ENCODE results near the gene NEURL3. TPM values are rescaled to one million over a fixed set of nuclear protein-coding genes. Genes with fewer than 3 reads are reported as not detected.

Gene NEURL3
- total RNA-seq, 2 experiments from 2014 or later = 0.48 to 0.57 TPM

DNA sequence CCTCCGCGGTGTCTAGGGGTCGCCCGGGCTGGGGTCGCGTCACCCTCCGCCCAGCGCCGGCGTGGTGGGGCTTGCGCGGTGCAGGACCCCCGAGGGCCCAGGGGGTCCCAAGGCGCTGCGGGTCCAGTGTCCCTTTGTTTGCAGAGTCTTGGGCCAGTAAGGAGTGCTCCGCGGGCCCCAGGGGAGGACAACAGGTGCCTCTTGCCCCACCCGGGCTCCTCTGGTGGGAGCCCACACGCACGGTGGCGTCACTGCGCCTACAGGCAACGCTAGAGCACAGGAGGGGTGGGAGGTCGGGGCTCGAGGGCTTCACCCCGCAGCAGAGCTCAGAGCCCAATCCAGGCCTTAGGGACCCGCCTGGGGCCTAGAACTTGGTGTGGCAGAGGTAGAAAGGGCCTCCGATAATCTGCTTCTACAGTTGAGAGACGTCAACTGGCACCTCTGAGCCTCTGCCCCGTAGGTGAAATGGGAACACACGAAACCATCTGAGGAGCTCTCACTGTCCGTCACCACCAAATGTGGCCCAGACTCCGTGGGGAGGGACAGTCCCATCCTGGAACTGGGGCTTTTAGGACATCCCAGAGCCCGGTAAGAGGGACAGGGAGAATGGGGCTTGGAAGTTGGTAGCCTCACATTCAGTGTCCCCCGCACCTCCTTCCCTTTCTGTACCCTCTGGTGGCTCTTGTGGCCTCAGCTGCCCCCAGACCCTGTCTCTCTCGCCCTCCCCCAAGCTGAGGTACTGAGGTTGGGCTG is 32.8 kb upstream of the NEURL3 start:
- H3K36me3 Mint-ChIP-seq (ENCODE audit: low read depth) = peaks cover 54% of the 10 kb centered on the region
- CTCF ChIA-PET = interaction anchor here (1.0 to 9.3 kb wide), 6 partner anchors 9 to 217 kb away, joined by 3 to 71 read pairs (median 5); no protein-coding TSS in a partner anchor
- peak overlapping the region; percentile 99 for H3K27ac Mint-ChIP-seq
- no peaks in the 10 kb centered on the region for H3K9me3 Mint-ChIP-seq
- peak; percentile 51 for DNase-seq
- intact Hi-C loops (cut with micrococcal nuclease) = loop anchor here (1.0 to 5.0 kb wide), 8 partner anchors 8 to 424 kb away; partner anchors contain the start of genes CIAO1, KANSL3, STARD7 and TMEM127
- peak overlapping the region; percentile 96 for H3K4me3 Mint-ChIP-seq
- H3K27me3 Mint-ChIP-seq (ENCODE audit: low read depth) = no peaks in the 10 kb centered on the region
- H3K4me1 Mint-ChIP-seq (ENCODE audit: low read depth) = peaks cover 60% of the 10 kb centered on the region

DNA sequence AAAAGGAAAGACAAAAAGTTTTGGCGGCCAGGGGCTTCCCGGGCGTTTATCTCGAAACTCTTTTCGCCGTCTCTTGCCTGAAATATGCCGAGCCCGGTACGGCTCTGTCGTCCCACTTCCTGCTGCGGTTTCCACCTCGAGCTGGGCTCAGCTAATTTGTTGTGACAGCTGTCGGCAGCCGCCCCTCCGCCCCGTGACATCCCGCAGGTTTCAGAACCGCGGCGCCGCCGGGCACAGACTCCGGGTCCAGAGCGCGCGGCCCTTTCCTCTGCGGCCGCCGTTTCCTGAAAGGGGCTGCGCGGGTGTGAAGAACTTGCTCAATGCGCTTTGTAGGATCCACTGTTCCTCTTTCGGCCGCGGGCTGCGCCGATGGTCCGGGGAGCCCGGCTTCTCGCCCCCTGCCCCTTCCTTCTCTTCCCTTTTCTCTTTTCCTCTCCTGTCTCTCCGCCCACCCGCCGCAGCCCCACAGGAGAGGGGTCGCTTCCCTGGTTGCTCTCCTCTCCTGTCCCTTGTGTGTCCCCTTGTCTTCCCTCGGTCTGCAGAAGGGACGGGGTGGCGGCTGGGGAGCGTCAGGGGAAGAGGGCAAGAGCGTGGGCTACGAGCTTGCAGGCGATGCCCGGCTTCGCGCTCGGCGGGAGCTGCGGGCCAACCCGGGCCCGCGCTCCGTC is 32.0 kb upstream of the NEURL3 start:
- CTCF ChIA-PET = interaction anchor here (1.0 to 9.3 kb wide), 4 partner anchors 9 to 216 kb away, joined by 3 to 71 read pairs (median 30); no protein-coding TSS in a partner anchor
- Mint-ChIP-seq H3K9me3 (no peaks in the 10 kb centered on the region), H3K27me3 (ENCODE audit: low read depth) (no peaks in the 10 kb centered on the region), H3K4me1 (ENCODE audit: low read depth) (peaks cover 60% of the 10 kb centered on the region), H3K36me3 (ENCODE audit: low read depth) (peaks cover 47% of the 10 kb centered on the region), H3K27ac (peak overlapping the region; percentile 99), H3K4me3 (peak overlapping the region; percentile 96)
- intact Hi-C loops (cut with micrococcal nuclease) = loop anchor here (2.0 to 5.0 kb wide), 4 partner anchors 100 to 425 kb away; partner anchors contain the start of genes CIAO1, KANSL3, STARD7 and TMEM127
- peak; percentile 94 for DNase-seq

DNA sequence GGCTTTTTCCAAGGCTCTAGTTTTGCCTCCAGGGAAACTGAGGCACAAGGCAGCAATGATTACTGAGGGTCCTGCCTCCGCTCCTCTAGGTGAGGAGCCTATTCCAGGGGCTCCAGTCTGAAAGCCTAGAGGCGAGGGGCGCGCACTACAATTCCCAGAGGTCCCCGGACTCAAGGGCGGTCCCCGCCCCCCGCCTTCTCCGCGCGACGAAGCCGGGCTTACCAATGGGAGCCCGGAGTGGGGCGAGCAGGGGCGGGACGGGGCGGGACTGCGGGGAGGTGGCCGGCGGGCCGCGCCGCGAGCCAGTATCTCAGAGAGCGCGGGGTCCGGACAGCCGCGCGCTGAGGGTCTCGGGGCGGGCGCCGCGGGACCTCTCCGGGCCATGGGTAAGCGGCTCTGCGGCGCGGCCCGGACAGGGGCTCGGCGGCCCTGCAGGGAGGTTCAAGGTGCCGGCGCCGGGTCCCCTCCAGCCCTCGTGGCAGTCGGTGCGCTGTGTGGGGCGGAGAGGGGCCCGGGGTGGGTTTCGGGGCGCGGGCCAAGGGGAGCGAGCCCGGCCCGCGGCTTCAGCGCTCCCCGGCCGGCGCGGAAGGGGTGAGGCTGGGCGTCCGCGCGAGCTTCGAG is 31.4 kb upstream of the NEURL3 start, which contains the start of gene ARID5A:
TSS of gene ARID5A (plus strand) at position 308 of the 621 bp plus-strand sequence. CDS start at position 383, 75 bp downstream.
- peaks cover 60% of the 10 kb centered on the region for H3K4me1 Mint-ChIP-seq (ENCODE audit: low read depth)

DNA sequence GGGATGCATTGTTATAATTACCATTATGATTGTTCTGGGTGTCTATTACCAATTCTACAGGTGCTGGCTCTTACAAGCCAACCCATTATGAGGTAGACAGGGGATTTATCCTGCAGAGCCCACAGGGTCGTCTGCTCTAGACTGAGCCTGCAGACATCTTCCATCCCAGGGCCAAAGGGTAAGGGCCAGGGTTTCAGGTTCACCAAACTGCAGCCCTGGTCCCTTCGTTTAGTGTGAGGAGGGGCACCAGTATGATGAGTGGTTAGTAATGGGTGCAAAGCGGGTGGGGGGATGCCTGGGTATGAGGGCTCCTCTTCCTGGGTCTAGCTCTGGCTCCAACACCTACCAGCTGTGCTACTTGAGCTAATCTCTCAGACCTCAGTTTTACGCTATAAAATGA is 30.2 kb upstream of the NEURL3 start:
- CTCF ChIA-PET = interaction anchor here (1.1 to 3.1 kb wide), 2 partner anchors 19 to 23 kb away, joined by 3 to 18 read pairs; no protein-coding TSS in a partner anchor
- H3K27me3 Mint-ChIP-seq (ENCODE audit: low read depth) = no peaks in the 10 kb centered on the region
- peaks cover 65% of the 10 kb centered on the region for H3K4me1 Mint-ChIP-seq (ENCODE audit: low read depth)
- peak overlapping the region; percentile 61 for H3K27ac Mint-ChIP-seq
- intact Hi-C loops (cut with micrococcal nuclease) = loop anchor here (5.0 kb wide), 3 partner anchors 102 to 427 kb away; partner anchors contain the start of genes CIAO1, KANSL3 and TMEM127
- no peaks in the 10 kb centered on the region for H3K9me3 Mint-ChIP-seq
- no peak overlapping the region for H3K4me3 Mint-ChIP-seq
- peaks cover 33% of the 10 kb centered on the region for H3K36me3 Mint-ChIP-seq (ENCODE audit: low read depth)
- DNase-seq = no peak

More for the DNA sequence above, 31.4 kb upstream of the NEURL3 start, which contains the start of gene ARID5A:
- H3K9me3 Mint-ChIP-seq = no peaks in the 10 kb centered on the region
- H3K27ac Mint-ChIP-seq = peak within 1 kb of the TSS; percentile 99
- CTCF ChIA-PET = interaction anchor here (1.0 to 9.3 kb wide), 4 partner anchors 8 to 215 kb away, joined by 3 to 71 read pairs (median 30); no protein-coding TSS in a partner anchor
- H3K4me3 Mint-ChIP-seq = peak within 1 kb of the TSS; percentile 96
- peak; percentile 96 for DNase-seq
- H3K36me3 Mint-ChIP-seq (ENCODE audit: low read depth) = peaks cover 42% of the 10 kb centered on the region
- intact Hi-C loops (cut with micrococcal nuclease) = loop anchor here (1.0 to 5.0 kb wide), 7 partner anchors 8 to 426 kb away; partner anchors contain the start of genes CIAO1, CNNM4, KANSL3 and STARD7
- no peaks in the 10 kb centered on the region for H3K27me3 Mint-ChIP-seq (ENCODE audit: low read depth)

DNA sequence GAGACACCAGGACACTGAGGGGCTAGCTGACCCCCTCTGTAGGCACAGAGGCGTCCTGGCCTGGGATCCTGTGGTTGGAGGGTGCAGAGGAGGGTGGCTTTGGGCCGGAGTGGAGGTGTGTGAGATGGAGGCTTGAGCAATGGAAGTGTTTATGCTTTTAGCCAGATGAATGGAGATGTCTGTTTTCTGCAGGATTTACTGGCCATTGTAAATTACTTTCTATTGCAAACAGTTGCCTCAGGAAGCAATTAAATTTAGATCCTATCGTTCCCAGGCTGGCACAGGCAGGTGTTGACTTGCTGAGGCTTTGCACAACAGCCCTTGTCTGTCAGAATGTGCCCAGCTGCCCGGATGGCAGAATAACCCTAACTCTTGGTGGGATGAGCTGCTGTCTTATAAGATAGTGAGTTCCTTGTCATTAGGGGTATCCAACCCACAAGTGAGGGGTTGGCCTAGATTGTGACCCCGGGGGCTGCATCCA is 29.6 kb upstream of the NEURL3 start:
- Mint-ChIP-seq H3K4me1 (ENCODE audit: low read depth) (peaks cover 65% of the 10 kb centered on the region), H3K4me3 (no peak overlapping the region), H3K27ac (no peak overlapping the region), H3K9me3 (no peaks in the 10 kb centered on the region), H3K27me3 (ENCODE audit: low read depth) (no peaks in the 10 kb centered on the region), H3K36me3 (ENCODE audit: low read depth) (peaks cover 27% of the 10 kb centered on the region)
- DNase-seq = no peak
- CTCF ChIA-PET = interaction anchor here (3.1 kb wide), 1 partner anchor 20 kb away, joined by 18 read pairs; no protein-coding TSS in a partner anchor
- intact Hi-C loops (cut with micrococcal nuclease) = loop anchor here (5.0 kb wide), 4 partner anchors 103 to 1128 kb away; partner anchors contain the start of genes ACTR1B, CIAO1, KANSL3 and TMEM127

DNA sequence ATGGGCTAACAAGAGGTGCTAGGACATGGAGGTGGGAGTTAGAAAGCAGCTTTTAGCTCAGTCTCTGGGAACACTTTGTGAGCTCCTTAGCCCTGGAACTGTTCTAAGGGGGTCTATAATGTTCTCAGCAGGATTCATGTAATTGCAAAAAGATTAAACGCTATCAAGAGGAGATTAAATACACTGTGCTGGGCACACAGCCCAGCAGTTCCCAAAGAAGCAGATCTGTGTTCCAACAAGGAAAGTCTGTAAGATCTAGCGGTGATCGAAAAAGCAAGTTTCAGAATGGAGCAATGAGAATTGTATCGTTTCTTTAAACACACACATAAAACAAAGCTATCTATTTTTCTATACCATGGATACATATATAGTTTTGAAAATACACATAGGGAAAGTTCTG is 29.0 kb upstream of the NEURL3 start:
- Mint-ChIP-seq H3K27me3 (ENCODE audit: low read depth) (no peaks in the 10 kb centered on the region), H3K4me1 (ENCODE audit: low read depth) (peaks cover 65% of the 10 kb centered on the region), H3K27ac (no peak overlapping the region), H3K36me3 (ENCODE audit: low read depth) (peaks cover 21% of the 10 kb centered on the region), H3K9me3 (no peaks in the 10 kb centered on the region), H3K4me3 (no peak overlapping the region)
- CTCF ChIA-PET = interaction anchor here (0.5 to 4.1 kb wide), 4 partner anchors 8 to 127 kb away, joined by 3 to 18 read pairs (median 10); no protein-coding TSS in a partner anchor
- no peak for DNase-seq
- intact Hi-C loops (cut with micrococcal nuclease) = loop anchor here (5.0 kb wide), 1 partner anchor 1128 kb away; the partner anchor contains the start of gene ACTR1B

DNA sequence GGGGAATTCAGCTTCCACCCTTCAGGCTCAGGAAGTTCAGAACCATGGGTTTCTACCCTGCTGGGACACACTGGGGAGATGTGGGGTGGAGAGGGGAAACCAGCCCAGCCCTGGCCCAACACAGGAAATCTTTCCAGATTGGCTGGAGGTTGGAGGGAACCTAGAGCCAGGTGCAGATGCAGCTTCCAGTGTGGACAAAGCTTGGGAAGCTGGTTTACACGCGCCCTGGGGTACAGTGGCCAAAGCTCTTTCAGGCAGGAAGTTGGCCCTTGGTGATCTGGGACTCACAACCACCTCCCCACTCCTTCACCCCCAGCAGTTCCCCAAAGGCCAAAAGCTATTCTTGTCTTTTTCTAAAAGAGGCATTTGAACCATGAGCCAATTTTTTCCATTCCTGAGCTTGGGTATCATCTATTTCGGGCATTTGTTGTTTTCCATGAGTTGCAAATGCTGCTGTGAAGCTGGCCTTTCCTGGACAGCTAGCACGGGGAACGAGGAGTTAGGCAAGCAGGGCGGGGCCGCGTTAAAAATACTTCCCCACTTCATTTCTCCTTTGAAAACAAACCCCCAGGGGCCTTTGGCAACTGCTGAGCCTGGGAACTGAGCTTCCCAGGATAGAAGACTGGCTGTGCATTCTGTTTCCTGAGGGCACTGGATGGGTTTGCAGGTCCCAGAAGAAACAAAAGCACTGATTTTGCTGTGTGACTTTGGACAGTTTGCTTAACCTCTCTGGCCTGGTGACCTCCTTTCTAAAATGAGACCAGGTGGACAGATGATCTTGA is 28.3 kb upstream of the NEURL3 start:
- Mint-ChIP-seq H3K27ac (peak overlapping the region; percentile 99), H3K4me1 (ENCODE audit: low read depth) (peaks cover 68% of the 10 kb centered on the region), H3K4me3 (no peak overlapping the region), H3K9me3 (no peaks in the 10 kb centered on the region), H3K36me3 (ENCODE audit: low read depth) (peaks cover 15% of the 10 kb centered on the region), H3K27me3 (ENCODE audit: low read depth) (no peaks in the 10 kb centered on the region)
- DNase-seq = no peak
- intact Hi-C loops (cut with micrococcal nuclease) = loop anchor here (5.0 kb wide), 1 partner anchor 1129 kb away; the partner anchor contains the start of gene ACTR1B
- CTCF ChIA-PET = interaction anchor here (0.5 to 4.1 kb wide), 4 partner anchors 9 to 126 kb away, joined by 3 to 18 read pairs (median 10); no protein-coding TSS in a partner anchor

DNA sequence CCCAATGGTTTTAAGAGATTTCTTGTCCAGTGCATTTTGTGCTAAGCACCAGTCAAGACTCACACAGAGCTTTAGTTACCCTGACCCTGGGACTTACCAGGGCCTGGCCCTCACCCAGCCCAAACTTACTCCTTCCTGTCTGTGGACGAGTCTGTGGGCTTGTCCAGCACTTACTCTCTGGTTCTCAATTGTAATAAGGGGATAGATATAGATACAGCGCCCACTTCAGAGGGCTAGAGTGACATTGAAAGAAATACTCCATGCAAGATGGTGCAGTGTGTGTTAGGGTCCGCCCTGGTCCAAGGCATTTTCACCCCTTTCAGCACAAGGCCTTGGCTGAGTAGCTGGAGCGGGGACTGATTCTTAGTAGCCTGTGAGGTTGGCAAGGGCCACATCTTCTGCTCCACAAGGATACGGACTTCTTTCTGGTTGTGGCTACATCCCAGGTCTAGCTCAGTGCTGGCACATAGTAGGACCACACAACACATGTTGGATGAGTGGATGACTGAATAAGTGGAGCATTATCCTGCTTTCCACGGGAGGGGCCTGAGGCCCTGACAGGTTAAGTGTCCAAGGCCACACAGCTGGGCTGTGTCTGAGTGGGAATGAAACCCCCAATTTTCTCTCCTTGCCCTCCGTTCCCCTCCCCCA is 27.6 kb upstream of the NEURL3 start:
- H3K9me3 Mint-ChIP-seq = no peaks in the 10 kb centered on the region
- peaks cover 8% of the 10 kb centered on the region for H3K36me3 Mint-ChIP-seq (ENCODE audit: low read depth)
- H3K4me3 Mint-ChIP-seq = peak overlapping the region; percentile 65
- no peak for DNase-seq
- H3K4me1 Mint-ChIP-seq (ENCODE audit: low read depth) = peaks cover 70% of the 10 kb centered on the region
- peak overlapping the region; percentile 99 for H3K27ac Mint-ChIP-seq
- CTCF ChIA-PET = interaction anchor here (1.2 to 7.9 kb wide), 4 partner anchors 21 to 125 kb away, joined by 4 to 71 read pairs (median 17); no protein-coding TSS in a partner anchor
- intact Hi-C loops (cut with micrococcal nuclease) = loop anchor here (1.0 to 5.0 kb wide), 4 partner anchors 22 to 1130 kb away; partner anchors contain the start of gene ACTR1B
- no peaks in the 10 kb centered on the region for H3K27me3 Mint-ChIP-seq (ENCODE audit: low read depth)

DNA sequence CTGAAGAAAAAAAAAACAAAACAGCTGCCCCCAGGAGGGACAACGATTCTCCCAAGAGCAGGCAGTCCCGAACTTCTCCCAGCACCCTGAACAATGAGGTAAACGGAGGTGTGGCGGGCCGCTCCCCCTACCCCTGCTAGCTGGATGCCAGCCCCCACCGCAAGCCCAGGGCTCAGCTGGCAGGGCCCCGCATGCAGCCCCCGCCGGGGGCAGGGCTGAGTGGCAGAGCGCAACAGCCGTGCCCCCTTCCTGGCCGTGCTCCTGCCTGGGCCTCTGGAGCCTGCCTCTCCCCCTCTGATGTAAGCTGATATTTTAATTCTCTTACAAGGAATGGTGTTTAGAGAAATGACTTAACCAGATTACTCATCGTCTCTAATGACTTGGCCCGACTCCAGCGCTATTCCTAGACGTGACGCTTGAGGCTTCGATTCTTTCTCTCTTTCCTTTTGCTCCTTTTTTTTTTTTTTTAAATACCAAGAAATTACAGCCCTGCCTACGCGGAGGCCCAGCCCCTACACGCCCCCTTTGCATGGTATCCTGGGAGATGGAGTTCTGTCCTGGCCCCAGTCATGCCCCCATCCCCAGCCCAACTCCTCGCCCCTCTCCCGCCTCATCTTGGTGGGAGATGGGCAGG is 26.8 kb upstream of the NEURL3 start:
- CTCF ChIA-PET = interaction anchor here (0.7 to 7.9 kb wide), 4 partner anchors 22 to 411 kb away, joined by 3 to 71 read pairs (median 10); no protein-coding TSS in a partner anchor
- Mint-ChIP-seq H3K4me1 (ENCODE audit: low read depth) (peaks cover 71% of the 10 kb centered on the region), H3K27ac (peak overlapping the region; percentile 99), H3K36me3 (ENCODE audit: low read depth) (peaks cover under 1% of the 10 kb centered on the region), H3K9me3 (no peaks in the 10 kb centered on the region), H3K4me3 (peak overlapping the region; percentile 65), H3K27me3 (ENCODE audit: low read depth) (no peaks in the 10 kb centered on the region)
- DNase-seq = peak; percentile 99
- intact Hi-C loops (cut with micrococcal nuclease) = loop anchor here (1.0 to 5.0 kb wide), 4 partner anchors 22 to 1130 kb away; partner anchors contain the start of gene ACTR1B

DNA sequence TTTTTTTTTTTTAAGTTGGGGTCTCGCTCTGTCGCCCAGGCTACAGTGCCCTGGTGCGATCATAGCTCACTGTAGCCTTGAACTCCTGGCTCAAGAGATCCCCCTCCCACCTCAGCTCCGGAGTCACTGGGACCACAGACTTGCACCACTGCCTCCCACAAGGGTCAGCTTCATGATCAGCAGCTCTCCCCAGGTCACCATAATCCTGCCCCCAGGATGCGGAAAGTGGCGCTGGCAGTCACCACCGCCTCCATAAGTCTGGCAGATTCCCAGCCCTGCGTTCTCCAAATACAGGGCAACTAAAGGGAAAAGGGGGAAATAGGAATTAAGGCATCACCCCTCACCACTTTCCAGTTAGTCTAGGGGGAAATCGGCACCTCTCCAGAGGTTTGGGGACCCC is 26.2 kb upstream of the NEURL3 start:
- Mint-ChIP-seq H3K27me3 (ENCODE audit: low read depth) (no peaks in the 10 kb centered on the region), H3K27ac (peak overlapping the region; percentile 99), H3K4me3 (peak overlapping the region; percentile 65), H3K4me1 (ENCODE audit: low read depth) (peaks cover 76% of the 10 kb centered on the region), H3K36me3 (ENCODE audit: low read depth) (no peaks in the 10 kb centered on the region), H3K9me3 (no peaks in the 10 kb centered on the region)
- CTCF ChIA-PET = interaction anchor here (0.7 to 7.9 kb wide), 8 partner anchors 7 to 411 kb away, joined by 3 to 71 read pairs (median 10); partner anchors contain the start of gene ARID5A
- DNase-seq = no peak
- intact Hi-C loops (cut with micrococcal nuclease) = loop anchor here (5.0 kb wide), 1 partner anchor 1131 kb away; the partner anchor contains the start of gene ACTR1B
